Measurements from ENCODE around the gene PUS1. TPM values are rescaled to one million over a fixed set of nuclear protein-coding genes. Genes with fewer than 3 reads are reported as not detected.

Gene PUS1
- polyA plus RNA-seq, 3 donors = 19.1 to 25.1 (median 22.1) TPM

DNA sequence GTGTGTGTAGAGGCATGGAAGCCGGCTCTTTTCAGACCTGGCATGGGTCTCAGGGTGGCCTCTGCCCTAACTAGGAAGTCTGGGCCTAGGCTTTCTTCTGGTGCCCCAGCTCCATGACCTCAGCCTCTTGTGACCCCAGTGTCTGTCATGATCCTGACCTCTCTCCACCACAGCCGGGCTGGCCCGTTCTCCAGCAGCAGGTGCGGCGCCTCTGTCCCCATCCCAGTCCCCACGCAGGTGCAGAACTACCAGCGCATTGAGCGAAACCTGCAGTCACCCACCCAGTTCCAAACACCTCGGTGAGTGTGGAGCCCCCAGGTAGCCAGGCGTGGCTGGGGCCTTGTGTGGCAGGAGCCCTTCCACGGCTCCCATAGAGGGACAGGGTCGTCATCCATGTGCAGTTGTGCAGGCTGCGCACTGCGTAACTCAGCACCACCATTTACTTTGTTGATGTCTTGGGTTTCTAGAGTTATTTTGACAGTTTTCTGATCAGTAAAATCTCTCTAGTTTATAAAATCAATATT is 14.8 kb upstream of the PUS1 start:
- DNase-seq = no peak

DNA sequence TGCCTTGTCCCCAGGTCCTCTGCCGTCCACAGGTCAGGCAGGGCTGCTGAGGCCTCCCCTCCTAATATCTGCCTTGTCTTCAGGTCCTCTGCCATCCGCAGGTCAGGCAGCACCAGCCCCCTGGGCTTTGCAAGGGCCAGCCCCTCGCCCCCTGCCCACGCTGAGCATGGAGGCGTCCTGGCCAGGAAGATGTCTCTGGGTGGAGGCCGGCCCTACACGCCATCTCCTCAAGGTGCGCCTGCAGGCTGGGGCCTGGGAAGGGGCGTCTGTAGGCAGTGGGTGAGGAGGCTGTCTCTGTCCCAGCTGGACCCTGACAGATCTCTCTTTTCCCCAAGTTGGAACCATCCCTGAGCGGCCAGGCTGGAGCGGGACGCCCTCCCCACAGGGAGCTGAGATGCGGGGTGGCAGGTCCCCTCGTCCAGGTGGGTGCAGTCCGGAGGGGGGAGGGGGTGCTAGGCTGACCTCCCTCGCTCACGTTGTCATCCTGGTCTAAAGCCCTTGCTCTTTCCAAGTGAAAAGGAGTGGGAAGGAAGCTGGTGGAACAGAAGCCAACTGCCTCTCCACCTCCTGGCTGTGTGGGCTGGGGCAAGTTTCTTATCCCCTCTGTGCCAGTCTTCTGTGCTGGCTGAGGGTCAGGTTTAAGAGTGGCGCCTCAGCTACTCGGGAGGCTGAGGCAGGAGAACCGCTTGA is 13.9 kb upstream of the PUS1 start:
- no peak for DNase-seq

DNA sequence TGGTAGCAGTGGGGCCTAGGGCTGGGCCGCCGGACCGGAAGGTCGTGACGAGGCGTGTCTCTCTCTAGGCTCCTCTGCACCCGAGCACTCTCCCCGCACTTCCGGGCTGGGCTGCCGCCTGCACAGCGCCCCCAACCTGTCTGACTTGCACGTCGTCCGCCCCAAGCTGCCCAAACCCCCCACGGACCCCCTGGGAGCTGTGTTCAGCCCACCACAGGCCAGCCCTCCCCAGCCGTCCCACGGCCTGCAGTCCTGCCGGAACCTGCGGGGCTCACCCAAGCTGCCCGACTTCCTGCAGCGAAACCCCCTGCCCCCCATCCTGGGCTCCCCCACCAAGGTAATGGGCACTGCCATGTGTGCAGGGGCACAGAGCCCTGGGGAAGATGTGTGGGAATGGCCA is 13.3 kb upstream of the PUS1 start:
- DNase-seq = no peak

DNA sequence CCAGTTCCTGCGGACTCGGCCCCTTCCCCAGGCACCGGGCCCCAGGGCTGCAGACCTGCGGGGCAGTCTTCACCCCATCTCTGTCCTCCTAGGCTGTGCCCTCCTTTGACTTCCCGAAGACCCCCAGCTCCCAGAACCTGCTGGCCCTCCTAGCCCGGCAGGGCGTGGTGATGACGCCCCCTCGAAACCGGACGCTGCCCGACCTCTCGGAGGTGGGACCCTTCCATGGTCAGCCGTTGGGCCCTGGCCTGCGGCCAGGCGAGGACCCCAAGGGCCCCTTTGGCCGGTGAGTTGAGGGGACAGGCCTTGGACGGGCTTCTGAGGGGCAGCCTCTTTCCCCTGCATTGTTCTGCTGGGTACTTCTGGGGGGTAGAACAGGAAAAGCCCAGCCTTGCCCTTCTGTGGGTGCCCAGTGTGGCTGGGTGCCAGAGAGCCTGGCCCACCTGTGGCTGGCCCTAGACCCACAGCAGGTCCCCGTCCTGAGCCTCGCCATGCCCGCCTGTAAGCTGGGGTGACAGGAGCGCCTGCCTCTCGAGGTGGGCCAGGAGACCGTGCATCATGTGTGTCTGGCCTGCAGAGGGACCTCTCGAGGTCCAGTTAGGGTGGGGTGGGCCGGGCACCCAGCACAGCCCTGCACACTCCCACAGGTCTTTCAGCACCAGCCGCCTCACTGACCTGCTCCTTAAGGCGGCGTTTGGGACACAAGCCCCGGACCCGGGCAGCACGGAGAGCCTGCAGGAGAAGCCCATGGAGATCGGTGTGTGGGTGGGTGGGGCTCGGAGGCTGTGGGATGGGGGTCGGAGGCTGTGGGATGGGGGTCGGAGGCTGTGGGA is 12.6 kb upstream of the PUS1 start:
- no peak for DNase-seq

DNA sequence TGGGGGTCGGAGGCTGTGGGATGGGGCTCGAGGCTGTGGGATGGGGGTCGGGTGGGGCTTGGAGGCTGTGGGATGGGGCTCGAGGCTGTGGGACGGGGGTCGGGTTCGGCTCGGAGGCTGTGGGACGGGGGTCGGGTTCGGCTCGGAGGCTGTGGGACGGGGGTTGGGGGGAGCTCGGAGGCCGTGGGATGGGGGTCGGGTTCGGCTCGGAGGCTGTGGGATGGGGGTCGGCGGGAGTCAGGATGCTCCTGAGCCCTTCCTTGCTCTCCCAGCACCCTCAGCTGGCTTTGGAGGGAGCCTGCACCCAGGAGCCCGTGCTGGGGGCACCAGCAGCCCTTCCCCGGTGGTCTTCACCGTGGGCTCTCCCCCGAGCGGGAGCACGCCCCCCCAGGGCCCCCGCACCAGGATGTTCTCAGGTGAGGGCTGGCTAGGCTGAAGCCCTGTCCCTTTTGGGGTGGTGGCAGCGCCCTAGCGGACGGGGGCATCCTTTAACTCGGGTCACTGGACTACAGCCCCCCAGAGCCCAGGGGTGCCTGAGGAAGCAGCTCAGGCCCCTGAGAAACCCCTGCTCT is 11.9 kb upstream of the PUS1 start:
- DNase-seq = no peak

DNA sequence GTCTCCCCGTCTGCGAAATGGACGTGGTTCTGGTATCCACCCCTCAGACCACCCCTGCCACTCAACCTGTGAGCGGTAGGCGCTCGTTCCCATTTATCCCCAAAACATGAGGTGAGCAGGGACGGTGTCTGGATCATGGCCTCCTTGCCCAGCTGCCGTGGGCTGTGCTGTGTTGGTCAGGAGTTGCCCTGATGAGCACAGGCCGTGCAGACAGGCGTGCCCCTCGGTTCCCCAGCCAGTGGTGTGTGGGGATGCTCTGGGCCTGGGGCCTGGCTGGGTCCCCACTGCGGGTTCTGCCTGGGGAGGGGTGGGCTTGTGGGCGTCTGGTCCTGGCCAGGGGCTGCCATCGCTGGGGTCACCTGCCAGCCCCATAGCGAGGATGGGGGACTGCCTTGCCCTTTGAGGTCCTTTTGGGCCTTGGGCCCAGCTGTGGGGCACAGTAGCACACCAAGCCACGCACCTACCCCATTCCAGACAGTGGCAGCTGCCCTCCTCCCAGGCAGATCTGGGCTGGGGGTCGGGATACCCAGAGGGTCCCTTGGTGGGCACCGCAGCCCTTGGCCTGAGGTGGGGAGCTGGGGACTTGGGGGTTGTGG is 11.3 kb upstream of the PUS1 start:
- no peak for DNase-seq

DNA sequence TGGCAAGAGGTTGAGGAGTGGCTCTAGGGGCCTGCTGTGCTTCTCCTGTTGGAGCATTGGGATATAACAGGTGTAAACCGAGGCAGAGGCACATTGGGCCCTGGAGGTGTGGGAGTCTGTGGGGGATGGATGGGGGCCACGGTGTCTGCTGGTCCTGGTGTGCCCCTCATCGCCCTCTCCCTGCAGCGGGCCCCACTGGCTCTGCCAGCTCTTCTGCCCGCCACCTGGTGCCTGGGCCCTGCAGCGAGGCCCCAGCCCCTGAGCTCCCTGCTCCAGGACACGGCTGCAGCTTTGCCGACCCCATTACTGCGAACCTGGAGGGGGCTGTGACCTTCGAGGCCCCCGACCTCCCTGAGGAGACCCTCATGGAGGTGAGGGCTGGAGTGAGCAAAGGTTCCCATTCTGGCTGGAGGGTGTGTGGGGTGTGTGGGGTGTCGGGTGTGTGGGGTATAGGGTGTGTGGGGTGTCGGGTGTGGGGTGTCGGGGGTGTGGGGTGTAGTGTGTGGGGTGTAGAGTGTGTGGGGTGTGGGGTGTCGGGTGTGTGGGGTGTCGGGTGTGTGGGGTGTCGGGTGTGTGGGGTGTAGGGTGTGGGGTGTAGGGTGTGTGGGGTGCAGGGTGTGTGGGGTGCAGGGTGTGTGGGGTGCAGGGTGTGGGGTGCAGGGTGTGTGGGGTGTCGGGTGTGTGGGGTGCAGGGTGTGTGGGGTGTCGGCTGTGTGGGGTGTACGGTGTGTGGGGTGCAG is 10.6 kb upstream of the PUS1 start:
- DNase-seq = no peak

DNA sequence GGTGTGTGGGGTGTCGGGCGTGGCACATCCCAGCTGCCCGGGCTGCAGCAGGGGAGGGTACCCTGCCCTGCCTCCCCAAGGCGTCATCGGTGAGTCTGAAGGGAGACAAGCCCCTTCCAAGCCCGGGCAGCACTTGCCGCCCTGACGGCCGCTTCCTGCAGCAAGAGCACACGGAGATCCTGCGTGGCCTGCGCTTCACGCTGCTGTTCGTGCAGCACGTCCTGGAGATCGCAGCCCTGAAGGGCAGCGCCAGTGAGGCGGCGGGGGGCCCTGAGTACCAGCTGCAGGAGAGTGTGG is 10.1 kb upstream of the PUS1 start:
- DNase-seq = no peak

DNA sequence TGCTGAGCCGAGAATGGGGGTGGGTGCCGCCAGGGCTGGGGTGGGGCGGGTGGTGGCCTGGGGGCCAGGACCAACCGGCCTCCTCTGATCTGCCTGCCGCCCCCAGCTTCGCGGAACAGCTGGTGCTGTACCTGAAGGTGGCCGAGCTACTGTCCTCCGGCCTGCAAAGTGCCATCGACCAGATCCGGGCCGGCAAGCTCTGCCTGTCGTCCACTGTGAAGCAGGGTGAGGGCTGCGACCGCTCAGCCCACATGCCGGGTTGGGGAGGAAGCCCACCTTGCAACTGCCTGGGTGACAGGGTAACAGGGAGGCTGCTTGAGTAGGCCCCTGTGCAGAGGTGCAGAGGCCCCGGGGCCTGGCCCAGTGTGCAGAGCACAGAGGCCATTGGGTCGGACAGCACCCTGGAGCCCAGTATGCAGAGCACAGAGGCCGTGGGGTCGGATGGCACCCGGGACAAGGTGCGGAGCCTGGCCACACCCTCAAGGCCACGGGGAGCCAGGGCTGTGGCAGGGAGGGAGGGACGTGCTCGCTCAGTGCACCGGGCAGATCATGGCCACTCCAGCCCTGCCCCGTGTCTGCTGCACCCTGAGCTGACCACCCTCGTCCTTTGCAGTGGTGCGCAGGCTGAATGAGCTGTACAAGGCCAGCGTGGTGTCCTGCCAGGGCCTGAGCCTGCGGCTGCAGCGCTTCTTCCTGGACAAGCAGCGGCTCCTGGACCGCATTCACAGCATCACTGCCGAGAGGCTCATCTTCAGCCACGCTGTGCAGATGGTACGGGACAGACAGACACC is 9.5 kb upstream of the PUS1 start:
- no peak for DNase-seq

DNA sequence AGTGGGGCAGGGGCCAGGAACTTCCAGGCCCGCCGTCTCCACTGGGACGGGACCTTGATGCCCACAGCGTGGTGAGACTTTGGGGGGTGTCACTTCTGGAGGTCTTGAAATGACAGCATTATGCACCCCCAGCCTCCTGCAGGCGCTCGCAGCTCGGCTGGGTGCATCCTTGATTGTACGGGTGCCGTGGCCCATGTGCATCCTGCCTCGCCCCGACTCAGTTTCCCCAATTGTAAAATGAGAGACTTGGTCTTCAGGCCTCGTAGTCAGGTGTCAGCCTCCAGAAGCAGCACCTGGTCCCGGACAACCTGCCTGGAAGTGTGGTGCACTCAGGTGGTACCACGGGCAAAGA is 8.9 kb upstream of the PUS1 start:
- no peak for DNase-seq

DNA sequence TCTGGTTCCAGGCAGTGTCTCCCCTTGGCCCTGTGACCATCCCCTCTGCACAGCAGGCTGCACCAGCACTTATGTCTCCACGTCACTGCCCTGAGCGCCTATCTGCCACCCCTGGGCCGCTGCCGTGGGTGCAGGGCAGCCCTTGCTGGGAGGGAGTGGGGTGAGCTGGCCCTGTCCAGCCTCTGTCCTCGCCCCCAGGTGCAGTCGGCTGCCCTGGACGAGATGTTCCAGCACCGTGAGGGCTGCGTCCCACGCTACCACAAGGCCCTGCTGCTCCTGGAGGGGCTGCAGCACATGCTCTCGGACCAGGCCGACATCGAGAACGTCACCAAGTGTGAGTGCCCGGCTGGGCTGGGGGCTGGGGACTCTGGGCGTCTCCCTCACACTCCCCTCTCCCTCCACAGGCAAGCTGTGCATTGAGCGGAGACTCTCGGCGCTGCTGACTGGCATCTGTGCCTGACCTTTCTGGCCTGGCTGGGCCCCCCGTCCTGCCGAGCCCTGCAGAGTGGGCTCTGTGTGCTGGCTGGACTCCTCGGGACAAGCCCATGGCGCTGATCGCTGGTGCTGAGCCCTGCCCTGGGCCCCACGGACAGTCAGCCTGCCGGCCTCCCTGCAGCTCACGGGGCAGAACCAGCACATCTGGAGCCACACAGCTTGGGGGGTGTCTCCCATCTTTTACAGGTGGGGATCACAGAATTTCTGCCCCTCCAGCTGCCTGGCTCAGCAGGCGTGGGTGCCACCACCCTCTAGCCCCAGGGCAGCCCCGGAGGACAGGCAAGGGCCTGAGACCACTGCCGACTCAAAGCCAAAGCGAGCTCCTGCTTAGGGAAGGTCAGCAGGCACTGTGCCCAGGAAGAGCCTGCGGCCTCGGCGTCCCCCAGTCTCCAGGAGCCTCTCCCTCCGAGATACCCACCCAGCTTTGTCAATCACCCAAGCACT is 7.9 kb upstream of the PUS1 start:
- DNase-seq = no peak

DNA sequence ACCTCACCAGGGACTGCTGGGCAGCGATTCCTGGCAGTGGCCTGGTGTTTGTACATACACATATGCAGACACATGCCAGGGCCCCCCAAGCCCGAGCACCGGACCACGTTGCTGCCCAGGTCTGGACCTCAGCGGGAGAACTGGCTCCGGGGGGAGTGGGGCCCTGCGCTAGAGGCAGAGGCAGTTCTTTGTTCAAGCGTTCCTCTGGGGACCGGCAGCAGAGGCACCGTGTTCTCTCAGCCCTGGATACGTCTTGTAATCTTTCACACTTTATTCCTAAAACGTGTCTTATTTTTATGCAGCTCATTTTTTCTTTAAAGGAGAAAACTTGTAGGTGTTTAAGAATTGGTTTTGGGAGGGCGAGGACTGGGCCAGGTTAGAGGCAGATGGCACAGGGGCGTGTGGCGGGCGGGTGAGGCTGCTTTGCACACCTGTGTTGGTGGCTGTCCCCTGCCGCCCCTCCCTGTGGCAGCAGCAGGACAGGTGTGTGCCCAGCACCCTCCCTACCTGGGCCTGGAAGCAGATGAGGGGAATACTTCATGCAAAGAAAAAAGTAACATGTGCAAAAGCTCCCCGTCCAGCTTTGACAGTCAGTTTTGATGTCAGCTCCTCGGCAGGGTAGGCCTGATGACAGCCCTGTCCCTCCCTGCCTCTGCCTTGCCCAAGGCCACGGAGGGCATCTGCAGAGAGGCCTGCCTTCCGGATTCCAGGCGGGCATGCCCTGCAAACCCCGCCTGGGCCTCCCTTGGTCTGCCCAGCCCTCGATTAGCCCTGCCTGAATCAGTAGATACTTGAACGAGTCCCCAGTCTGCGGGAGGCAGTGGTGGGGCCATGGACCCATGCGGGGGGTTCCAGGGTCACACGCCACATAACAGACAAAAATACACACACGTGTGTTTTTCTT is 7.0 kb upstream of the PUS1 start:
- DNase-seq = no peak

DNA sequence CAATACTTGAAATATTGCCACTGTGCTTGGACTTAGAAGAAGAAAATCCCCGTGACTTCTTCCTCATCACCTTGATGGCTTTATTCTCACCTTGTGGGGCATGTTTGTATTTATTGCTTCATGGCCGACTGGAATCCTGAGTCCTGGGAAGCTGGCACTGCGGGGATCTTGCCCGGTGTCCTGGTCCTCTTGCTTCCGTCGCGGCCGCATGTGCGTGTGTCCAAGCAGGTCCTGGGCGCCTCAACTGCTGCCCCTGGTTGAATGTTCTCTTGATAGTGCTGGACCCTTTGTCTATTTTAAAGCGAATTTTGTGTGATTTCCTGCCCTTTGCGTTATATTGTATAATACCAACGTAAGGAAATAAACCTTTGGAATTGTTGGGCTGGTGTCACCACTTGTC is 6.3 kb upstream of the PUS1 start:
- no peak for DNase-seq

DNA sequence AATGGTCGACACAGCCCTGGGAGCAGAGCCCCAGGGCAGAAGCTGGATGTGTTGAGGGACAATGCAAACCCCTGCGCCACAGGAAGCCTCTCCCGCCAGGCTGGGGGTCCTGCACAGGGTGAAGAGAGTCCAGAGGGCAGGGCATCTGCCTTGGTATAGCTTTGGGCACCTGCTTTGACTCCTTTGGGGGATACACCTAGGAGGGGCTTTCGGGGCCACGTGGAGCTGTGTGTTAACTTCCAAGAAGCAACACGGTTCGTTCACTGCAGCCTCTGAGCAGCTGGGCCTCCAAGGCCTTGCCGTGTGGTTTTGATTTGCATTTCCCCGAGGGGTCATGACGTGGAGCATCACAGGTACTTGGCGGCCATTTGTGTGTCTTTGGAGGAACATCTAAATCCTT is 5.8 kb upstream of the PUS1 start:
- no peak for DNase-seq

DNA sequence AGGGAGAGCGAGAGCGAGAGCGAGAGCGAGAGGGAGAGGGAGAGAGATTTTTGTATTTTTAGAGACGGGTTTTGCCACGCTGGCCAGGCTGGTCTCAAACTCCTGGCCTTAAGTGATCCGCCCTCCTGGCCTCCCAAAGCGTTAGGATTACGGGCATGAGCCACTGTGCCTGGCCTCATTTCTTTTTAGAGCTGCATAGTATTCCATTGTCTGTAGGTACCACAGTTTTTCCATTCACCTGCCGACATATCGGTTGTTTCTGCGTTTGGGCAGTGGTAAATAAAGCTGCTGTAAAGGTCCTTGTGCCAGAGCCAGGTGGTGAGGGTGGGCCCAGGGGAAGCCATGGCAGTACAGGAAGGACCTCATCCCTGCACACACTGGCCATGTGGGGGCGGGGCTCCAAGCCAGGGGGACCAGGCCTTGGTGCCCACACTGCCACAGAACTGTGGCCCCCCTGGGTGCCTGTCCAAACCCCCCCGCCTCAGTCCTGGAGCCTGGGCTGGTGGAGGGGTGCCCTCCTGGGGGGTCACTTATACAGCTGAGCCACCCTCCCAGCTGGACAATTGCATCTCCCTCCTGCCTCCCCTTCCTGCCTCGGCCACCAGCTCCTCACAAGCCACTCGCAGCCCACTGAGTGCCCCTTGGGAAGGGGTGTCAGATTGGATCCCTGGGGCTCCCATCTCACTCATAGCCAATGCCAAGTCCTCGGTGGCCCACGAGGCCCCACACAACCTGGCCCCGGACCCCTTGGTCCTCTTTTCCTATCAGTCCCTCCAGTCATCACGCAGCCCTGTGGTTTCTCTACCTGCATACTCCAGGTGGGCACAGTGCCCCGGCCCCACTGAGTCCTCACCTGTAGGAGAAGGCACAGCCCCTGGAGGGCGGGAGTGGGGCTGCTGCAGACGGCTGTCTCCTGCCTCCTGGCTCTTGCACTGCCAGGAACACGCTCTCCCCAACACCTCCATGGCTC is 1.7 kb upstream of the PUS1 start:
- no peak for DNase-seq

DNA sequence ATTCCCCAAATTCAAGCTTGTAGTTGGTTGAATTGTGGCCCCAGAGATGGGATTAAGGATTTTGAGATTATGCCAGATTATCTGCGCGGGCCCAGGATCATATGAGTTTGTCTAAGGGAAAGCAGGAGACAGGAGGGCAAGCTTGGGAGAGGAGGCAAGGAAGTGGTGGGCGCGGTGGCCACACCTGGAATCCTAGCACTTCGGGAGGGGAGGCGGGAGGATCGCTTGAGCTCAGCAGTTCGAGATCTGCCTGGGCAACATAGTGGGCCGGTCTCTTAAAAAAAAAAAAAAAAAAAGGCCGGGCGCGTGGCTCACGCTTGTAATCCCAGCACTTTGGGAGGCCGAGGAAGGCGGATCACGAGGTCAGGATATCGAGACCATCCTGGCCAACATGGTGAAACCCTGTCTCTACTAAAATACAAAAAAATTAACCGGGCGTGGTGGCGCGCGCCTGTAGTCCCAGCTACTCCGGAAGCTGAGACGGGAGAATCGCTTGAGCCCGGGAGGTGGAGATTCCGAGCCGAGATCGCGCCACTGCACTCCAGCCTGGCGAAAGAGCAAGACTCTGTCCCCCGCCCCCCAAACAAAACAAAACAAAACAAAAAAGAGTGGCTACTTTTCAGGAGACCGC is 881 bp upstream of the PUS1 start:
- no peak for DNase-seq

All from renal pelvis (tissue), 4 donors.